Fibroblast of skin of right quadriceps (primary cell): ENCODE data around the gene DGCR6.
"Not testable (repeated sequence)": the region's sequence is repeated elsewhere in the genome, so short reads cannot be mapped to it uniquely, and the experiment has no call there.

Experiments used
- DNase-seq: peaks from one replicate; pipeline ENCODE4 v3.0.0-alpha.2; 2013

DGCR6 gene

DNA sequence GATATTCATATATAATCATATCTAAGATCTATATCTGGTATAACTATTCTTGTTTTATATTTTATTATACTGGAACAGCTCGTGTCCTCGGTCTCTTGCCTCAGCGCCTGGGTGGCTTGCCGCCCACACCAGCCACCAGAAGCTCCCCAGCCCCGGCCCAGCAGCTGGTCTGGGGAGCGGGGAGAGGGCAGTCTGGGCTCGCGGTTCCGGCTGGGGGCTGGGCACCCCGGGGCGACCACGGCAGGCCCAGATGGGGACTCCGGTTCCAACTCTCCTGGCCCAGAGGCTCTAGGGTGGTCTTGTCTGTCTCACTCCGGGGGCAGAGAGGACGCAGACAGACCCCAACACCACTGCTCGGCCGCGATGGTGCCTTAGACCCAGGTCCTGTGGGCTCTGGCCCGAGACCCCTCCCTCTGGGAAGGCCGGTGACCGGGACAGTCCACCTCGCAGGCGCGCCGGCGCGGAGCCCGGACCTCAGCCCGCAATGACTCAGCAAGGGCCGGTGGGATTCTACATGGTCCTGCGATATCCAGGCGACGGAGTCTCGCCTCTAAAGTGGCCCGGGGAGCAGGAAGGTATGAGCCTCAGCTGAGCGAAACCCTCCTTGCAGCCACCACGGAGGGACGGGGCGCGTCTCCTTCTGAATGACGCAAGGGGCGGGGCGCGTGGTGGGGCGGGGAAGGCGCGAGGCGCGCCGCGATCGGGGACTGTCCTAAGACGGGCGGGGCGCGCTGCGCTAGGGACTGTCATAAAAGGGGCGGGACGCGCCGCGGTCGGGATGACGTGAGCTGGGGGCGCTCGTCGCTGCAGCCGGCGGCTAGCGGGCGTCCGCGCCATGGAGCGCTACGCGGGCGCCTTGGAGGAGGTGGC lies at the start of gene DGCR6:
Gene DGCR6, plus strand, starts transcription at position 781 of the 870 bp plus-strand sequence. Its CDS starts 55 bp downstream, at position 836.
- DNase-seq = no peak

- not testable (repeated sequence) for DNase-seq
These were observed 46.8 kb upstream of the DGCR6 start for GRCh38 chr22:18859314-18859713.

- not testable (repeated sequence) for DNase-seq
These were observed 24.9 kb upstream of the DGCR6 start for GRCh38 chr22:18881260-18881659.

- not testable (repeated sequence) for DNase-seq
These were observed 21.7 kb upstream of the DGCR6 start for GRCh38 chr22:18884465-18884864.

DNA sequence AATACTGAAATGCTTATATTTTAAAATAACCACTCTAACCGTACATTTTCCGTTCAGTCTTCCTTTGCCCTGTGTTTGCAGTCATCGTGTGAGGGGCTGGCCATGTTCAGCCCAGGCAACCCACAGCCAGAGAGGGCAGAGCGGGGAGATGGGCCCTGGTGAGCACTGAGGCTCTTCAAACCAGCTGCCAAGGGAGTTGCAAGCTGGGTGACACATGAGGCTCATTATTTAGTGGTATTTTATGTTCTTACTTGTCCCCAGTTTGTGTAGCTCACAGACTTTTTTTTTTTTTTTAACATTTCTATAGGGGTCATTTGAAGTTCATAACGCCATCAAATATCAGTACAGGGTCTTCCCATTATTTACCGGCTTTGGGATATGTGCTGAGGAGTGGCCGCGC lies 18.0 kb upstream of the DGCR6 start:
- DNase-seq = no peak

- not testable (repeated sequence) for DNase-seq
These were observed 15.5 kb upstream of the DGCR6 start for GRCh38 chr22:18890510-18891192.

GRCh38 chr22:18893775-18894174 lies 12.3 kb upstream of the DGCR6 start:
- not testable (repeated sequence) for DNase-seq

GRCh38 chr22:18896037-18896657 lies 10.0 kb upstream of the DGCR6 start:
- not testable (repeated sequence) for DNase-seq

GRCh38 chr22:18906410-18906745 lies 258 bp downstream of the DGCR6 start:
- not testable (repeated sequence) for DNase-seq

- DNase-seq = no peak
These were observed 776 bp downstream of the DGCR6 start for GRCh38 chr22:18906896-18907295.

- no peak for DNase-seq
These were observed 3.4 kb downstream of the DGCR6 start for GRCh38 chr22:18909556-18909955.

- DNase-seq = not testable (repeated sequence)
These were observed 5.4 kb downstream of the DGCR6 start for GRCh38 chr22:18911535-18911934.

GRCh38 chr22:18912264-18912946 lies 6.3 kb downstream of the DGCR6 start:
- not testable (repeated sequence) for DNase-seq

DNA sequence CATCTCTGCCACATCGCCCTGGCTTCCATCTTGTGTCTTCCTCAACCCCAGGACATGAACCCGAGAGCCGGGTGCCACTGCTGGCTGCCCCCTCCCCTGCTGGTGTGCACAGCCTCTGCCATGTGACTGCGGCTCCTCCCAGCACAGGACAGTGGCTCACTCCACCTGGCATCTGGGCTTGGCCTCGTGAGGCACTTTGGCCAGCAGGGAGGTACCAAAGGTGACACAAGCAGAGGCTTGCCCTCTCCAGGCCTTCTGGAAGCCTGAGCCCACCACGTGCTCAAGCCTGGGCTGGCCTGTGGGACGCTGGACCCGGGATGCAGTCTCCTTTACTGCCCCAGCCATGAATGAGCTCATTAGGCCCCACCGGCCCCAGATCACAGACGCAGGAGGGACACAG lies 8.4 kb downstream of the DGCR6 start:
- not testable (repeated sequence) for DNase-seq

DNA sequence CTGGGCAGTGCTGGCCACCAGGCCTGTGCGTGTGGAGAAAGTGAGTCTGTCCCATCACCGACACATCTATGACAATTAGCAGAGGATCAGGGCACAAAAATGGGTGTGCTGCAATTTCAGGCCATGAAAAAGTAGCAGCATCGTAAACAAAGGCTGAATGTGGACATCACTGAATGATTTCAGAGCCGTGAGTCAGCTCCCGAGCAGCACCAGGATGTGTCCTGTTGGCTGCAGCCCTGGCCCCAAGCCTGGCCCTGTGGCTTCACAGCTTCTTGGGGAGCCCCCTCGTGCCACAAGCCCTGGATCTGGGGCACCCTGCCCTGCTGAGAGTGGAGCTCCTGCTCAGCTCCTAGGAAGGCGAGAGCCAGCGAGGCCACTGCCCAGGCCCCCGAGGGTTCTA lies 9.4 kb downstream of the DGCR6 start:
- not testable (repeated sequence) for DNase-seq

DNA sequence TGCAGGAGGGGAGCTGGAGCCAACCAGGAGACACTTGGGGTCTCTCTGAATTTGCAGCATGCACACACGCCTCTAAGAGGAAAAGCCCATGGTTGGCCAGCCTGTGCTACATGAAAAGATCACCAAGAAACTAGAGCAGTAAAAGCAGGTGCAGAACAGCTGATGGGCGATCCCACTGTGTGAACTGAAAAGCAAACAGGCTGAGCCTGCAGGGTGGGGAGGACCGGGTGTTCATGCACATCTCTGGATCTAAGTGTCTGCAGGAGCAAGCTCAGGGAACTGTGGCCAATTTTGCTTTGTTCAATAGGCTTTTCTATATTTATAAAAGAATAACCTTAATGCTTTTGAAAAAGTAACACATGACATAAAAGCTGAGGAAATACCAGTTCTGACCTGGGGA lies 11.7 kb downstream of the DGCR6 start:
- not testable (repeated sequence) for DNase-seq

- not testable (repeated sequence) for DNase-seq
These were observed 14.3 kb downstream of the DGCR6 start for GRCh38 chr22:18920257-18920902.

DNA sequence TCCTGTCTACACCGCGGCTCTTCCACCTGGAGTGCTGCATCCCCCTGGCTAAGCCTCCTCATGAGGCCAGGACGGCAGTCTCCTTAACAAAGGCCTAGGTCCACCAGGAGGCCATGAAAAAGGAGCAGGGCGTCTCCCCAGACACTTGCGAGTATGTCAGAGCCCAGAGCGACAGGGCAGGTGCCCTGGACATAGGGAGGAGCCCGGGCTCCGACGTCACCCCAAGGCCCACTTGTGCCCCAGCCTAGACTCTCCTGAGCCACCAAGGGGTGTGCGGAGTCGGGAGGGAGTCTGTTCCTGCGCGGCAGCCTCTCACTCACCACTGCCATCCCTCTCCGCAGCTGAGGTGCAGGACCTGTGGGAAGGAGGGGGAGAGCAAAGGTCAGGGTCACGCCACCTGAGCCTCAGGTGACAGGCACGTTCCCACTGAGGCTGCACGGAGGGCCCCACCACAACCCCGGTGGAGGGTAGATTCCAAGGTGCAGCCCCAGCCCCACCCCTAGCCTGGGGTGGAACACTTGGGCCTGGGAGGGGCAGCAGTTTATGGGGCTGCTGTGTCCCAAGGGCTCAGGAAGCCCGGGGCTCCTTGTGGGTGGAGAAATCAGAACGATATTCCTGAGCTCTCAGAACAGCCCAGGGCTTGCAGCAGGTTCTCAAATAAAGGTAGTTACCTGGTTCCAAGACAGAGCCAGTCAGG lies 19.4 kb downstream of the DGCR6 start:
- no peak for DNase-seq

GRCh38 chr22:18927020-18927419 lies 20.9 kb downstream of the DGCR6 start:
- DNase-seq = no peak

GRCh38 chr22:18927573-18927972 lies 21.5 kb downstream of the DGCR6 start:
- no peak for DNase-seq

DNA sequence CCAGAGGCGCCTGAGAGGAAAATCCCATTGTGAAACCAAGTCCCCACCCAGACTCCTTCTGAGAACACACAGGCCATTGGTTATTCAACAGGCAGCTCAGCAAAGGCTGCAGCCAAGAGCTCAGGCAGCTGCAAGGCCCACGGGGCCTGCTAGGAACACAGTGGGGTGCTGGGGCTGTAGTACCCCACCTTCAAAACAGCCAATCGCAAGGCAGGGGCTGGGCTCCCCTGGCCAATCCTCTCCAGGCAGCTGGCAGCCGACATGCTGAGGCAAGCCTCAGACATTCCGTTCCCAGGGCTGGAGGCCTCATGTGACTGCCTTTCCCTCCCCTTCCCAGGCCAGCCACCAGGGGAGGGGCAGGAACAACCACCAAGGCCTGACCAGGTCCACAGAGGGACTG lies 23.3 kb downstream of the DGCR6 start:
- no peak for DNase-seq
